Measurements from ENCODE around the gene SLC34A3.

- TF ChIP-seq TEAD4 (CRISPR knock-in tag; IDR thresholded peaks at IDR 0.05) (no peak), CTCF (IDR thresholded peaks at IDR 0.05) (no peak), STAT6 (CRISPR knock-in tag; conservative IDR thresholded peaks at IDR 0.05; ENCODE audit: low read depth) (no peak), ATF3 (CRISPR knock-in tag; conservative IDR thresholded peaks at IDR 0.05) (no peak), MAX (CRISPR knock-in tag; IDR thresholded peaks at IDR 0.05) (no peak)
Observed at GRCh38 chr9:137211532-137211931, 19.2 kb upstream of the SLC34A3 start.

All from WTC11 (cell line).